Measurements from ENCODE around the gene ATP8B3. TPM values are rescaled to one million over a fixed set of nuclear protein-coding genes. Genes with fewer than 3 reads are reported as not detected.

ATP8B3 gene
- total RNA-seq, 1 experiment from 2014 or later = 8.7 TPM

- H3K27me3 ChIP-seq (replicated peaks; ENCODE audit: insufficient read depth, low read depth, low read length, poor library complexity) = peaks cover 84% of the 10 kb centered on the region
These were observed 45.9 kb downstream of the ATP8B3 start for GRCh38 chr19:1765904-1766799.

GRCh38 chr19:1765232-1765903 lies 46.7 kb downstream of the ATP8B3 start:
- H3K27ac ChIP-seq (ENCODE audit: low read depth, low read length, poor library complexity, severe bottlenecking) = no peak overlapping the region
- DNase-seq (ENCODE audit: low spot score) = no peak
- peaks cover 3% of the 10 kb centered on the region for H3K9me3 ChIP-seq (ENCODE audit: low read depth, low read length, poor library complexity, severe bottlenecking)
- H3K27me3 ChIP-seq (replicated peaks; ENCODE audit: insufficient read depth, low read depth, low read length, poor library complexity) = peaks cover 88% of the 10 kb centered on the region
- BruUV-seq (replicated peaks) = no TSS peak
- TF ChIP-seq EZH2 (IDR thresholded peaks at IDR 0.05; ENCODE audit: borderline replicate concordance, low read depth, low read length, poor library complexity, severe bottlenecking) = no peak
- no peak for TF ChIP-seq CTCF (conservative IDR thresholded peaks at IDR 0.05; ENCODE audit: low read depth, low read length)
- POLR2A ChIA-PET (ENCODE audit: low non-redundant PET) = no interaction called here
- H3K4me3 ChIP-seq (ENCODE audit: low read depth, low read length, poor library complexity, severe bottlenecking) = no peak overlapping the region
- intact Hi-C loops (cut with micrococcal nuclease; ENCODE audit: unreplicated experiment) = no loop called here
- no peaks in the 10 kb centered on the region for H3K36me3 ChIP-seq (ENCODE audit: insufficient read depth, low read length, poor library complexity, severe bottlenecking)
- CTCF ChIA-PET = interaction anchor here (0.7 to 0.9 kb wide), 2 partner anchors 13 to 31 kb away, joined by 3 to 7 read pairs; no protein-coding TSS in a partner anchor
- peaks cover 14% of the 10 kb centered on the region for H3K4me1 ChIP-seq (ENCODE audit: insufficient read depth, low read length, poor library complexity, severe bottlenecking)

More at GRCh38 chr19:1765904-1766799, 45.9 kb downstream of the ATP8B3 start:
- H3K36me3 ChIP-seq (ENCODE audit: insufficient read depth, low read length, poor library complexity, severe bottlenecking) = no peaks in the 10 kb centered on the region
- ChIA-PET CTCF (interaction anchor here (0.5 to 0.9 kb wide), 3 partner anchors 12 to 91 kb away, joined by 4 to 7 read pairs (median 6); no protein-coding TSS in a partner anchor), POLR2A (ENCODE audit: low non-redundant PET) (no interaction called here)
- H3K4me3 ChIP-seq (ENCODE audit: low read depth, low read length, poor library complexity, severe bottlenecking) = no peak overlapping the region
- TF ChIP-seq EZH2 (IDR thresholded peaks at IDR 0.05; ENCODE audit: borderline replicate concordance, low read depth, low read length, poor library complexity, severe bottlenecking) (peak; percentile 67), CTCF (conservative IDR thresholded peaks at IDR 0.05; ENCODE audit: low read depth, low read length) (no peak)
- DNase-seq (ENCODE audit: low spot score) = no peak
- intact Hi-C loops (cut with micrococcal nuclease; ENCODE audit: unreplicated experiment) = loop anchor here (2.0 kb wide), 1 partner anchor 93 kb away; no protein-coding TSS in a partner anchor
- no TSS peak for BruUV-seq (replicated peaks)
- H3K4me1 ChIP-seq (ENCODE audit: insufficient read depth, low read length, poor library complexity, severe bottlenecking) = peaks cover 14% of the 10 kb centered on the region
- peaks cover 11% of the 10 kb centered on the region for H3K9me3 ChIP-seq (ENCODE audit: low read depth, low read length, poor library complexity, severe bottlenecking)
- no peak overlapping the region for H3K27ac ChIP-seq (ENCODE audit: low read depth, low read length, poor library complexity, severe bottlenecking)

GRCh38 chr19:1764729-1765128 lies 47.3 kb downstream of the ATP8B3 start:
- Histone ChIP-seq H3K9me3 (ENCODE audit: low read depth, low read length, poor library complexity, severe bottlenecking) (no peaks in the 10 kb centered on the region), H3K4me1 (ENCODE audit: insufficient read depth, low read length, poor library complexity, severe bottlenecking) (peaks cover 14% of the 10 kb centered on the region), H3K27me3 (replicated peaks; ENCODE audit: insufficient read depth, low read depth, low read length, poor library complexity) (peaks cover 88% of the 10 kb centered on the region), H3K36me3 (ENCODE audit: insufficient read depth, low read length, poor library complexity, severe bottlenecking) (no peaks in the 10 kb centered on the region), H3K4me3 (ENCODE audit: low read depth, low read length, poor library complexity, severe bottlenecking) (no peak overlapping the region), H3K27ac (ENCODE audit: low read depth, low read length, poor library complexity, severe bottlenecking) (no peak overlapping the region)
- intact Hi-C loops (cut with micrococcal nuclease; ENCODE audit: unreplicated experiment) = no loop called here
- BruUV-seq (replicated peaks) = no TSS peak
- ChIA-PET CTCF (interaction anchor here (0.7 kb wide), 2 partner anchors 31 to 796 kb away, joined by 3 read pairs; no protein-coding TSS in a partner anchor), POLR2A (ENCODE audit: low non-redundant PET) (no interaction called here)
- no peak for TF ChIP-seq CTCF (conservative IDR thresholded peaks at IDR 0.05; ENCODE audit: low read depth, low read length)
- no peak for TF ChIP-seq EZH2 (IDR thresholded peaks at IDR 0.05; ENCODE audit: borderline replicate concordance, low read depth, low read length, poor library complexity, severe bottlenecking)
- no peak for DNase-seq (ENCODE audit: low spot score)
